ENCODE measurements around the gene CLIC5. TPM values are rescaled to one million over a fixed set of nuclear protein-coding genes. Genes with fewer than 3 reads are reported as not detected.

CLIC5 gene
- total RNA-seq, 2 experiments from 2014 or later, result 0.03 to 0.08 TPM

GRCh38 chr6:45947807-45948206 lies 67.9 kb downstream of the CLIC5 start:
- TF ChIP-seq EZH2phosphoT487 (IDR thresholded peaks at IDR 0.05; ENCODE audit: borderline replicate concordance, low read depth, low read length) (no peak), CTCF (conservative IDR thresholded peaks at IDR 0.05; ENCODE audit: low read length) (no peak)
- ChIA-PET CTCF (ENCODE audit: unreplicated experiment) (no interaction called here), POLR2A (interaction anchor here (0.6 kb wide), 1 partner anchor 391 kb away, joined by 4 read pairs; no protein-coding TSS in a partner anchor)
- no peaks in the 10 kb centered on the region for H3K4me1 ChIP-seq (ENCODE audit: insufficient read depth, low read length, poor library complexity, severe bottlenecking)
- no peak overlapping the region for H3K4me3 ChIP-seq (ENCODE audit: low read depth, low read length, poor library complexity, severe bottlenecking)
- no peaks in the 10 kb centered on the region for H4K20me1 ChIP-seq (ENCODE audit: insufficient read depth, low read length)
- no peaks in the 10 kb centered on the region for H3K79me2 ChIP-seq (ENCODE audit: insufficient read depth, low read depth, low read length)
- no peak overlapping the region for H2AFZ ChIP-seq (ENCODE audit: low read length)
- intact Hi-C loops (cut with micrococcal nuclease; ENCODE audit: unreplicated experiment), result no loop called here
- no TSS peak for BruUV-seq (replicated peaks)
- no peak overlapping the region for H3K4me2 ChIP-seq (ENCODE audit: low read length)
- no peak overlapping the region for H3K27ac ChIP-seq (ENCODE audit: low read depth, low read length, poor library complexity, severe bottlenecking)
- H3K36me3 ChIP-seq (ENCODE audit: insufficient read depth, low read length), result no peaks in the 10 kb centered on the region
- H3K9me3 ChIP-seq (ENCODE audit: low read length), result no peaks in the 10 kb centered on the region
- no peak for DNase-seq (ENCODE audit: low spot score)
- H3K9me2 ChIP-seq (ENCODE audit: insufficient read depth, low read length), result no peaks in the 10 kb centered on the region

DNA sequence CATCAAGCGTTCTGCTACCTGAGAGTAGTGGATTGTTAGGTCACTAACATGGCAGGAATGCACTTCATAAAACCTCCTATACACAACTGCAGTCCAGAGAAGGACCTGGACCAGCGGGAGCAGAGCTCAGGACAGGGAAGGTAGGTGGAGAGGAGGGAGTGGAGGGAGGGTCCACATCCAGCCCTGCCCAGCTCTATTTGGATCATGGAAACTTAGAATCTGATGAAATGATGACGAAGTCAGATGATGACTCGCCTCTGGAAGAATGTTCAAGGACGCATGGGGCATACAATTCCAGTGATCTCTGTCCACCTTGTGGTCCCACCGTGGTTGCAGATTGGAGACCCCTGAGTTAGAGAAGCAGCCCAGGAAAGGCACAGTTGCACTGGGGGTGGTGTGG lies 68.8 kb downstream of the CLIC5 start:
- ChIA-PET CTCF (ENCODE audit: unreplicated experiment) (no interaction called here), POLR2A (no interaction called here)
- intact Hi-C loops (cut with micrococcal nuclease; ENCODE audit: unreplicated experiment), result no loop called here
- Histone ChIP-seq H3K4me3 (ENCODE audit: low read depth, low read length, poor library complexity, severe bottlenecking) (no peak overlapping the region), H3K36me3 (ENCODE audit: insufficient read depth, low read length) (no peaks in the 10 kb centered on the region), H3K9me2 (ENCODE audit: insufficient read depth, low read length) (no peaks in the 10 kb centered on the region), H3K4me1 (ENCODE audit: insufficient read depth, low read length, poor library complexity, severe bottlenecking) (no peaks in the 10 kb centered on the region), H3K4me2 (ENCODE audit: low read length) (no peak overlapping the region), H3K27ac (ENCODE audit: low read depth, low read length, poor library complexity, severe bottlenecking) (no peak overlapping the region), H3K79me2 (ENCODE audit: insufficient read depth, low read depth, low read length) (no peaks in the 10 kb centered on the region), H4K20me1 (ENCODE audit: insufficient read depth, low read length) (no peaks in the 10 kb centered on the region), H3K9me3 (ENCODE audit: low read length) (no peaks in the 10 kb centered on the region), H2AFZ (ENCODE audit: low read length) (no peak overlapping the region)
- TF ChIP-seq CTCF (conservative IDR thresholded peaks at IDR 0.05; ENCODE audit: low read length) (no peak), EZH2phosphoT487 (IDR thresholded peaks at IDR 0.05; ENCODE audit: borderline replicate concordance, low read depth, low read length) (no peak)
- no peak for DNase-seq (ENCODE audit: low spot score)
- BruUV-seq (replicated peaks), result no TSS peak

DNA sequence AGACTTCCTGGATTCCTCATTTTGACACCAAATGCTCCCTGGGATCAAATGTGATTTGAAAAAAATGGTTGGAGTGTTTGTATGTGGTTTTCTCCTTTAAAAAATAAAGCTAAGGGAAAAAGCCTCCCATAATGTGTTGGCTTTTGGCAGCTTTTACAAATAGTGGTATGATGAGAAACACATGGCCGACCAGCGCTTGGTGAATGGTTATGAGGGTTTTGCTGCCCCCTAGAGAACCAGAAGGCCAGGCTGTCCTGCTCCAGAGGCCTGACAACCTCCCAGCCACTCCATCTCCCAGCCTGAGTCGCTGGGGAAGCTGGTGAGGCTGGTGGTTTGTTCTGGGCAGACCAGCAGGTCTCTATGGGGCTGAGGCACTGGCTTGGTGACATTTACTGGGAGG lies 69.3 kb downstream of the CLIC5 start:
- Histone ChIP-seq H3K9me3 (ENCODE audit: low read length) (no peaks in the 10 kb centered on the region), H3K36me3 (ENCODE audit: insufficient read depth, low read length) (no peaks in the 10 kb centered on the region), H2AFZ (ENCODE audit: low read length) (no peak overlapping the region), H3K27ac (ENCODE audit: low read depth, low read length, poor library complexity, severe bottlenecking) (no peak overlapping the region), H4K20me1 (ENCODE audit: insufficient read depth, low read length) (no peaks in the 10 kb centered on the region), H3K4me2 (ENCODE audit: low read length) (no peak overlapping the region), H3K9me2 (ENCODE audit: insufficient read depth, low read length) (no peaks in the 10 kb centered on the region), H3K4me1 (ENCODE audit: insufficient read depth, low read length, poor library complexity, severe bottlenecking) (no peaks in the 10 kb centered on the region), H3K79me2 (ENCODE audit: insufficient read depth, low read depth, low read length) (no peaks in the 10 kb centered on the region), H3K4me3 (ENCODE audit: low read depth, low read length, poor library complexity, severe bottlenecking) (no peak overlapping the region)
- intact Hi-C loops (cut with micrococcal nuclease; ENCODE audit: unreplicated experiment), result no loop called here
- ChIA-PET CTCF (ENCODE audit: unreplicated experiment) (no interaction called here), POLR2A (no interaction called here)
- BruUV-seq (replicated peaks), result no TSS peak
- DNase-seq (ENCODE audit: low spot score), result no peak
- TF ChIP-seq EZH2phosphoT487 (IDR thresholded peaks at IDR 0.05; ENCODE audit: borderline replicate concordance, low read depth, low read length) (no peak), CTCF (conservative IDR thresholded peaks at IDR 0.05; ENCODE audit: low read length) (peak; percentile 35; the same call in 1 of the 2 replicates)
